Activated naive CD8-positive, alpha-beta T cell treated with anti-CD3 and anti-CD28 coated beads, Interleukin-2, amount 50 U/mL, for 16 hours (primary cell): ENCODE measurements around the gene AFF1.

ENCODE experiments used
- DNase-seq: peaks from one replicate; pipeline ENCODE4 v3.0.0-alpha.2; 2020; ENCODE audit warnings: low read depth, low spot score

The AFF1 gene

GRCh38 chr4:86950831-86951525, 16.2 kb downstream of the AFF1 start:
- DNase-seq: no peak

GRCh38 chr4:86955888-86956451, 21.2 kb downstream of the AFF1 start:
- no peak for DNase-seq

- DNase-seq: no peak
These were observed 22.4 kb downstream of the AFF1 start for GRCh38 chr4:86957215-86957614.

GRCh38 chr4:86959588-86960500, 25.0 kb downstream of the AFF1 start:
- no peak for DNase-seq

- DNase-seq: no peak
These were observed 25.7 kb downstream of the AFF1 start for GRCh38 chr4:86960557-86960961.

GRCh38 chr4:86961116-86961515, 26.3 kb downstream of the AFF1 start:
- DNase-seq: no peak

- DNase-seq: no peak
These were observed 26.9 kb downstream of the AFF1 start for GRCh38 chr4:86961605-86962295.

- no peak for DNase-seq
These were observed 28.9 kb downstream of the AFF1 start for GRCh38 chr4:86963697-86964096.

GRCh38 chr4:86965019-86965976, 30.5 kb downstream of the AFF1 start:
- no peak for DNase-seq

GRCh38 chr4:86967073-86967472, 32.3 kb downstream of the AFF1 start:
- no peak for DNase-seq

GRCh38 chr4:86967798-86968197, 33.0 kb downstream of the AFF1 start:
- no peak for DNase-seq

- DNase-seq: no peak
These were observed 33.7 kb downstream of the AFF1 start for GRCh38 chr4:86968547-86968946.

- no peak for DNase-seq
These were observed 35.9 kb downstream of the AFF1 start for GRCh38 chr4:86970447-86971354.

- no peak for DNase-seq
These were observed 36.5 kb downstream of the AFF1 start for GRCh38 chr4:86971355-86971683.

- DNase-seq: no peak
These were observed 38.2 kb downstream of the AFF1 start for GRCh38 chr4:86972997-86973396.

GRCh38 chr4:86973668-86974067, 38.9 kb downstream of the AFF1 start:
- DNase-seq: no peak

GRCh38 chr4:86974551-86974994, 39.8 kb downstream of the AFF1 start:
- no peak for DNase-seq

GRCh38 chr4:86975927-86976326, 41.1 kb downstream of the AFF1 start:
- DNase-seq: no peak

- DNase-seq: no peak
These were observed 42.1 kb downstream of the AFF1 start for GRCh38 chr4:86976801-86977485.
